CD14-positive monocyte (primary cell): ENCODE data around the gene PAXIP1. TPM values are rescaled to one million over a fixed set of nuclear protein-coding genes. Genes with fewer than 3 reads are reported as not detected.

ENCODE experiments used
- DNase-seq, 3 donors: peaks; one replicate each; pipeline ENCODE4 v3.0.0-alpha.2; 2011 to 2022
- H2AFZ ChIP-seq: 2 replicates; pipeline ENCODE4 v1.6.0; 2012; ENCODE audit warnings: mild to moderate bottlenecking, low read depth, low read length, inconsistent platforms; ENCODE audit not compliant: insufficient read depth, poor library complexity, severe bottlenecking
- H3K27ac ChIP-seq, 2 donors: 1 replicate in 1 of 2; 2 replicates in 1 of 2; pipeline ENCODE4 v1.5.1; 2012 to 2013; ENCODE audit warnings: low read length in 2 of 2, control low read depth in 1 of 2, inconsistent platforms in 1 of 2, low read depth in 1 of 2, mild to moderate bottlenecking in 1 of 2
- H3K27me3 ChIP-seq, 2 donors: one replicate each; pipeline versions ENCODE4 v1.6.0 to v1.6.1; 2011 to 2013; ENCODE audit warnings: low read length in 2 of 2; ENCODE audit not compliant: control insufficient read depth in 2 of 2, insufficient read depth in 2 of 2
- H3K36me3 ChIP-seq, 2 donors: replicated peaks in 1 of 2; 1 replicate in 1 of 2; 2 replicates in 1 of 2; pipeline versions ENCODE4 v1.5.1 to v1.6.1; 2012 to 2013; ENCODE audit warnings: low read length in 2 of 2, control low read depth in 1 of 2, inconsistent platforms in 1 of 2, mild to moderate bottlenecking in 1 of 2; ENCODE audit not compliant: insufficient read depth in 2 of 2, control insufficient read depth in 1 of 2
- H3K4me1 ChIP-seq, 2 donors: 1 replicate in 1 of 2; 2 replicates in 1 of 2; pipeline versions ENCODE4 v1.5.1 to v1.6.1; 2012 to 2013; ENCODE audit warnings: low read length in 2 of 2, control low read depth in 1 of 2, inconsistent platforms in 1 of 2, mild to moderate bottlenecking in 1 of 2, moderate library complexity in 1 of 2; ENCODE audit not compliant: insufficient read depth in 2 of 2, control insufficient read depth in 1 of 2
- H3K4me2 ChIP-seq: replicated peaks from 2 replicates; pipeline ENCODE3; 2012; ENCODE audit warnings: low read length, moderate library complexity, mild to moderate bottlenecking; ENCODE audit not compliant: poor library complexity, severe bottlenecking; ENCODE audit errors: extremely low read depth
- H3K4me3 ChIP-seq, 3 experiments: fragments of 200-600 bp in 1 of 3; sonication (generic) in 1 of 3; replicated peaks in 1 of 3; 1 replicate in 2 of 3; 2 replicates in 1 of 3; pipeline ENCODE4 v1.5.1; 2011 to 2013; ENCODE audit warnings: low read length in 3 of 3, mild to moderate bottlenecking in 3 of 3, control low read depth in 2 of 3, low read depth in 2 of 3, inconsistent platforms in 1 of 3, moderate library complexity in 1 of 3
- H3K79me2 ChIP-seq: 2 replicates; pipeline ENCODE4 v1.6.0; 2012; ENCODE audit warnings: mild to moderate bottlenecking, control low read depth, inconsistent platforms, low read length, moderate library complexity; ENCODE audit not compliant: insufficient read depth
- H3K9ac ChIP-seq: 2 replicates; pipeline ENCODE4 v1.6.0; 2017; ENCODE audit warnings: low read length, mild to moderate bottlenecking; ENCODE audit not compliant: insufficient read depth, poor library complexity, severe bottlenecking
- H3K9me3 ChIP-seq, 2 donors: replicated peaks in 1 of 2; 1 replicate in 1 of 2; 2 replicates in 1 of 2; pipeline versions ENCODE4 v1.5.1 to v1.6.1; 2012 to 2013; ENCODE audit warnings: low read length in 2 of 2, control low read depth in 1 of 2; ENCODE audit not compliant: control insufficient read depth in 1 of 2, insufficient read depth in 1 of 2
- H4K20me1 ChIP-seq: 2 replicates; pipeline ENCODE4 v1.6.0; 2012; ENCODE audit warnings: mild to moderate bottlenecking, low read length, control low read depth, moderate library complexity; ENCODE audit not compliant: insufficient read depth
- H3K27ac Mint-ChIP-seq, 7 donors: one replicate each; pipeline ENCODE4 v1.8.0; 2020; ENCODE audit warnings: mild to moderate bottlenecking in 7 of 7, mixed read lengths in 7 of 7, moderate library complexity in 6 of 7, inconsistent platforms in 2 of 7
- H3K27me3 Mint-ChIP-seq, 3 donors: one replicate each; pipeline ENCODE4 v1.8.0; 2021 to 2022; ENCODE audit warnings: low read depth in 3 of 3, mild to moderate bottlenecking in 3 of 3, mixed read lengths in 3 of 3, moderate library complexity in 3 of 3, inconsistent platforms in 1 of 3
- H3K36me3 Mint-ChIP-seq, 2 donors: one replicate each; pipeline ENCODE4 v1.8.0; 2020; ENCODE audit warnings: mixed read lengths in 2 of 2, inconsistent platforms in 1 of 2, mild to moderate bottlenecking in 1 of 2
- H3K4me1 Mint-ChIP-seq: one replicate; pipeline ENCODE4 v1.8.0; 2020; ENCODE audit warnings: mild to moderate bottlenecking, mixed read lengths
- H3K4me3 Mint-ChIP-seq, 2 donors: one replicate each; pipeline ENCODE4 v1.8.0; 2020; ENCODE audit warnings: mild to moderate bottlenecking in 2 of 2, mixed read lengths in 2 of 2, moderate library complexity in 1 of 2
- H3K9me3 Mint-ChIP-seq, 7 donors: one replicate each; pipeline ENCODE4 v1.8.0; 2020 to 2022; ENCODE audit warnings: mixed read lengths in 7 of 7, mild to moderate bottlenecking in 6 of 7, moderate library complexity in 6 of 7, inconsistent platforms in 2 of 7
- CTCF ChIP-seq: fragments of 200-600 bp; IDR thresholded peaks from one replicate; pipeline ENCODE4 v1.8.0; 2022; ENCODE audit warnings: antibody characterized with exemption, mild to moderate bottlenecking
- WGBS: methylation state at CpG from one replicate; pipeline ENCODE4 v1.1.5; 2013; ENCODE audit warnings: missing lambda C conversion rate; ENCODE audit not compliant: insufficient coverage; 5-methylcytosine and 5-hydroxymethylcytosine counted together
- intact Hi-C, 2 donors: fragments of 100-400 bp; cut with micrococcal nuclease; formaldehyde crosslinking; loops; one replicate each; pipeline versions ENCODE4 v1.15.0 to v1.15.1; 2023
- polyA plus RNA-seq, 3 donors: library from polyadenylated mRNA; depleted of rRNA in 1 of 3; unstranded in 2 of 3; stranded (reverse) in 1 of 3; fragments of 300-500 nt in 2 of 3; fragments of >200 nt in 1 of 3; fragmentation: Illumina TruSeq in 2 of 3; gene quantifications; 1 replicate in 2 of 3; 2 replicates in 1 of 3; pipeline ENCODE4 v1.2.3, GENCODE V29; 2012 to 2021

Gene PAXIP1
- polyA plus RNA-seq, 3 donors, result 0.44 to 8.4 (median 0.58) TPM

DNA sequence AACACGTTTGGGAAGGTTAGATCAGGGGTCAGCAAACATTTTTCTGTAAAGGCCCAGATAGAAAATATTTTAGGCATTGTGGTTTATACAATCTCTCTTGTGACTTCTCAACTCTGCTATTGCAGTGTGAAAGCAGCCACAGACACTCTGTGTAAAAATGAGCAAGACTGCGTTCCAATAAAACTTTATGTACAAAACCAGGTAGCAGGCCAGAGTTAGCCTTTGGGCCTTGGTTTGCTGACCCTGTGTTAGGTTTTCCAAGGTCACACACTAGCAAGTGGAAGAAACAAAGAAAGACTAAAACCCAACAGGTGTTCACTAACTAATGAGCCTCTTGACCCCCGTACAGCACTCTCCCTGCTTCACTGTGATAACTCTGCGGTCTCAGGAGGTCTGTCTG is 14.9 kb upstream of the PAXIP1 start:
- intact Hi-C loops, result no loop called here
- Histone ChIP-seq H3K27me3 (peaks cover 0 to 2% of the 10 kb centered on the region in 2 donors), H3K4me2 (no peak overlapping the region), H3K4me1 (no peaks in the 10 kb centered on the region), H2AFZ (no peak overlapping the region), H3K9ac (no peak overlapping the region), H3K27ac (no peak overlapping the region), H3K4me3 (no peak overlapping the region), H3K79me2 (no peaks in the 10 kb centered on the region), H4K20me1 (no peaks in the 10 kb centered on the region), H3K9me3 (no peaks in the 10 kb centered on the region), H3K36me3 (no peaks in the 10 kb centered on the region)
- no peaks in the 10 kb centered on the region for H3K36me3 Mint-ChIP-seq
- peaks cover 1 to 9% (median 4%) of the 10 kb centered on the region in 3 donors for H3K27me3 Mint-ChIP-seq
- 100% methylated on average over 1 of the region's 4 CpGs for WGBS
- H3K4me3 Mint-ChIP-seq, result no peak overlapping the region
- no peak overlapping the region for H3K27ac Mint-ChIP-seq
- no peak for DNase-seq
- no peaks in the 10 kb centered on the region for H3K4me1 Mint-ChIP-seq
- peaks cover 0 to 2% (median 0%) of the 10 kb centered on the region in 7 donors for H3K9me3 Mint-ChIP-seq
- TF ChIP-seq CTCF, result no peak

DNA sequence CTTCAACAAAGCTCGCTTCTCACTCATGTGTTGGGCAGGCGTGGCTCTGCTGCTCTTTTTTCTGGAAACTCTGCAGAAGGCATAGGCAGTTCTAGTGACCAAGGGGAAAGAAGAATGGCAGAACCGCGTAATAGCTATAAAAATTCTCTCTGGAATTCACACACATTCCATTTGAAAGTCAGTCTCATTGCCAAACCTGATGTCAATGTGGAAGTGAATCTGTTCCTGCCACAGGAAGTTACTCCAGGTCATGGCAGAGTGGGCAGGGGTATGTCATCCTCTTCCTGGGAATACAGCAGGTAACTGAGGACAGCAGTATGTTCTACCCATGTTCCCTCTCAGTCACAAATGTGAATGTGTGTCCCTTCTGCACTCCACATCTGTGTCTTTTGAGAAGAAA is 8.2 kb upstream of the PAXIP1 start:
- Histone ChIP-seq H3K9ac (no peak overlapping the region), H4K20me1 (no peaks in the 10 kb centered on the region), H3K36me3 (no peaks in the 10 kb centered on the region), H3K4me2 (no peak overlapping the region), H3K9me3 (no peaks in the 10 kb centered on the region), H3K27me3 (peaks cover 0 to 2% of the 10 kb centered on the region in 2 donors), H3K4me1 (no peaks in the 10 kb centered on the region), H3K27ac (no peak overlapping the region), H3K79me2 (no peaks in the 10 kb centered on the region), H2AFZ (no peak overlapping the region), H3K4me3 (no peak overlapping the region)
- Mint-ChIP-seq H3K36me3 (no peaks in the 10 kb centered on the region), H3K27me3 (peaks cover 1 to 12% (median 8%) of the 10 kb centered on the region in 3 donors), H3K4me3 (no peak overlapping the region), H3K27ac (no peak overlapping the region), H3K4me1 (no peaks in the 10 kb centered on the region), H3K9me3 (no peaks in the 10 kb centered on the region)
- TF ChIP-seq CTCF, result no peak
- intact Hi-C loops, result no loop called here
- DNase-seq, result no peak
- 89% methylated on average over 3 of the region's 4 CpGs for WGBS
